NCI-H460 (cell line): ENCODE measurements around the gene CDR2. TPM values are rescaled to one million over a fixed set of nuclear protein-coding genes. Genes with fewer than 3 reads are reported as not detected.
"Not testable (repeated sequence)": the region's sequence is repeated elsewhere in the genome, so short reads cannot be mapped to it uniquely, and the experiment has no call there.

Experiments
- DNase-seq: peaks from one replicate; pipeline ENCODE4 v3.0.0-alpha.2; 2016; ENCODE audit warnings: low read depth; ENCODE audit errors: extremely low read depth
- polyA plus RNA-seq: library from polyadenylated mRNA; depleted of rRNA; stranded (reverse); fragments of >200 nt; gene quantifications from 2 replicates; pipeline ENCODE4 v1.2.3, GENCODE V29; 2014; cell fraction: nucleus; rRNA removed
- total RNA-seq: library from RNA; depleted of rRNA; stranded (reverse); fragments of >200 nt; shearing (Covaris generic); gene quantifications from 2 replicates; pipeline ENCODE4 v1.2.3, GENCODE V29; 2014; rRNA removed

The CDR2 gene
- 21.2 and 23.5 TPM in 2 replicates for total RNA-seq
- 16.1 and 18.0 TPM in 2 replicates for polyA plus RNA-seq

- peak; percentile 97 for DNase-seq
Measured at GRCh38 chr16:22374311-22375116, at the start of gene CDR2. Gene CDR2, minus strand, starts transcription at chr16:22374619. Its CDS starts 310 bp downstream, at chr16:22374309.

- DNase-seq = no peak
Measured at GRCh38 chr16:22423716-22424115, 49.3 kb upstream of the CDR2 start.

DNA sequence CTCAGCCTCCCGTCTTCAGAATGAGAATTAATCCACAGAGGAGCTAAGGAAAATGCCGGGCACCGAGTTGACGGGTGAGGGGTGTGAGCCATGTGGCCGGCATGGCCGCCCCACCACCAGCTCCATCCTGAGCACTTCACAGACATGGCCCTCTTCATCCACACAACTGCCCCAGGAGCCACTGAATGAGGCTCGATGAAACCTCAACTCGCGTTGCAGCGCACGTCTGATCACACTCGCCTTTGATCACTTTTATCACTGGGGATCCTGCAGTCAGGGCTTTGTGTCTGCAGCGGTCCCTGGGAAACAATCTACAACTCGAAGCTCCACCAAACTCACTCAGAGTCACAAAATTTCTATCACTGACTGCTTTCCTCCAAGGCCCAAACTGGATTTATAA lies 46.7 kb upstream of the CDR2 start:
- DNase-seq = no peak

GRCh38 chr16:22420606-22421135 lies 46.3 kb upstream of the CDR2 start:
- DNase-seq = no peak

DNA sequence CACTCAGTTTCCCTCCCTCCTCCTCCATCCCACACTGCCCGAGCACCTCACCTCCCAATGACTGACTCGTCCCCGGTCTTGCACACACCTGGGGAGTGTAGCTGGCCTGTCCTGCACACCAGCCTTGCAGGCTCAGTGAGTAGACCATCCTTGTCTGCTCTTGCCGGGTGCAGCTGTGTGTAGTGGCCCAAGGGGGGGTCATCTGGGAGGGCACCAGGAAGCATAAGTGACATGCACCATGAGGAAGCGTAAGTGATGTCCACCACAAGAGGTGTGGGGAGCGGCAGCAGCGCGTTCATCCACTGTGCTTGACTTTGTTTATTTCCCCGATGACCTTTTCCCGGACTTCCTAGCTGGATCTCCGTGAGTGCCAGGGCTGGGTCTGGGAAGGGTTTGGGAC lies 45.5 kb upstream of the CDR2 start:
- DNase-seq = no peak

GRCh38 chr16:22418826-22419225 lies 44.4 kb upstream of the CDR2 start:
- no peak for DNase-seq

DNA sequence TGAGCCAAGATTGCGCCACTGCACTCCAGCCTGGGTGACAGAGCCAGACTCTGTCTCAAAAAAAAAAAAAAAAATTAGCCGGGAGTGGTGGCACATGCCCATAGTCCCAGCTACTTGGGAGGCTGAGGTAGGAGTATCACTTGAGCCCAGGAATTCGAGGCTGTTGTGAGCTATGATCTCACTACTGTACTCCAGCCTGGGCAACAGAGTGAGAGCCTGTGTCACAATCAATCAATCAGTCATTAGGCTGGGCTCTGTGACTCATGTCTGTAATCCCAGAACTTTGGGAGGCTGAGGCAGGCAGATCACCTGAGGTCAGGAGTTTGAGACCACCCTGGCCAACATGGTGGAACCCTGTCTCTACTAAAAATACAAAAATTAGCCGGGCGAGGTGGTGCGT lies 43.4 kb upstream of the CDR2 start:
- DNase-seq = not testable (repeated sequence)

GRCh38 chr16:22417019-22417418 lies 42.6 kb upstream of the CDR2 start:
- DNase-seq = no peak

GRCh38 chr16:22413819-22414218 lies 39.4 kb upstream of the CDR2 start:
- no peak for DNase-seq

- DNase-seq = no peak
Measured at GRCh38 chr16:22407486-22407885, 33.1 kb upstream of the CDR2 start.

GRCh38 chr16:22402191-22402590 lies 27.8 kb upstream of the CDR2 start:
- DNase-seq = no peak

GRCh38 chr16:22400900-22401299 lies 26.5 kb upstream of the CDR2 start:
- DNase-seq = no peak

- DNase-seq = no peak
Measured at GRCh38 chr16:22397931-22398330, 23.5 kb upstream of the CDR2 start.

GRCh38 chr16:22397464-22397863 lies 23.0 kb upstream of the CDR2 start:
- DNase-seq = no peak

GRCh38 chr16:22395960-22396359 lies 21.5 kb upstream of the CDR2 start:
- DNase-seq = no peak

DNA sequence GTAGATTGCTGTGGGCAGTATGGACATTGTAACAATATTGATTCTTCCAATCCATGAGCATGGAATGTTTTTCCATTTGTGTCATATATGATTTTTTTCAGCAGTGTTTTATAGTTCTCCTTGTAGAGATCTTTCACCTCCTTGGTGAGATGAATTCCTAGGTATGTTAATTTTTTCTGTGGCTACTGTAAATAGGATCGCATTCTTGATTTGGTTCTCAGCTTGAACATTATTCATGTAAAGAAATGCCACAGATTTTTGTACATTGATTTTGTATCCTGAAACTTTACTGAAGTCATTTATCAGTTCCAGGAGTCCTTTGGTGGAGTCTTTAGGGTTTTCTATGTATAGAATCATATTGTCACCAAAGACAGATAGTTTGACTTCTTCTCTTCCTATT lies 19.7 kb upstream of the CDR2 start:
- DNase-seq = no peak

DNA sequence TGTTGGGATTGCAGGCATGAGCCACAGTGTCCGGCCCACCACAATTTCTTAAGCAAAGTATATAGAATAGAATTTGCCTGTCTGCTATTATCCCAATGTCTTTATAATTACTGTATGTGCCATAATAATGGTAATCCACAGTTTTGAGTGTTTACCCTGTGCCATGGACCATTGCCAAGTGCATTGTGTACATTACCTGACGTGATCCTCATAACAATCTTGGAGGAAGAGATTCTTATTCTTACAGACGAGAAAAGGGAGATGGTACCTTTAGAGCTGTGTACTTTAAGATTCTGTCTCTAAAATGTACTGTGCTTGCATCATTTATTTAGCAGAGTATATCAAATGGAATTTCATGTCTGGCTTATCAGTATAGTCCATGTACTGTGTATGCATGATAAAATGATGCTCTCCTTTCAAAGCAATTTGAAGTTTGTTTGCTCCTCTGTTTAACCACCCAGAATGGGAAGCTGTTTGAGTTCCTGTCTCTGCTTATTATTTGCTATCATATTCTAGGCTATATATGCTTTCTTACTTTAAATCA lies 13.8 kb upstream of the CDR2 start:
- no peak for DNase-seq

DNA sequence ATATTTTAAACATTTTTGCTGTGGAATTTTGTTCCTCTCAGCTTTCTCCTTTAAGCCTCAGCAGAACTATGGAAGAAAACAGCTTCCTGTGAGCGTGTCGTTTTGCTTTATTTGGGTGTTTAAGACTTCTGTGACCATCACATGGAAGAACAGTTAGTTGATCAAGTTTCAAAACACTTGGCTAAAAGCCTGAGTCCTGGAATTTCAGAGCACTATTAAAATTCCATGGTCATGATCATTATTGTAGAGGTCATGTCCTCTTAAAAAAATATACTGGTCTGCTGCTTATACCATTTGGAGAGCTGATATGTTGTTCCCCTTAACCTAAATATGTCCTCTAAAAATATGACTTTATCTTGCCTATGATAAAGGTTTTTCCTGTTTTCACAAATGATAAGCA lies 12.6 kb upstream of the CDR2 start:
- no peak for DNase-seq

DNA sequence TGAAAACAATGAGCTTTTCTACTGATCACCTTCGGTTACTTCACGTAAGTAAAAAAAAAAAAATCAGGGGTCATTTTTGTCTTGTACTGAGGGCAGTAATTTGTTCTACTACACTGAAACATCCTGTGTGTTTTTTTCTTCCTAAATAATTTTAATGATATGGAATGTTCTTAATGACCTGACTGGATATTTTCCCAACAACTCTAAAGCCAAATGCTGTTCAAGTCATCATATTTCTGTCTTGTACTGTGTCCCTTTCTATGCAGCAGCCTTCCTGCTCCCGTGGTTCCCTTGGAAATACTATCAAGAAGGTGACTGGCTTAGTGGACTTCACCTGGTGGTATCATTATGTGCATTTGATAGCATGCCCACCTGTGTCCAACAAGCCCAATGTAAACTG lies 10.8 kb upstream of the CDR2 start:
- no peak for DNase-seq

DNA sequence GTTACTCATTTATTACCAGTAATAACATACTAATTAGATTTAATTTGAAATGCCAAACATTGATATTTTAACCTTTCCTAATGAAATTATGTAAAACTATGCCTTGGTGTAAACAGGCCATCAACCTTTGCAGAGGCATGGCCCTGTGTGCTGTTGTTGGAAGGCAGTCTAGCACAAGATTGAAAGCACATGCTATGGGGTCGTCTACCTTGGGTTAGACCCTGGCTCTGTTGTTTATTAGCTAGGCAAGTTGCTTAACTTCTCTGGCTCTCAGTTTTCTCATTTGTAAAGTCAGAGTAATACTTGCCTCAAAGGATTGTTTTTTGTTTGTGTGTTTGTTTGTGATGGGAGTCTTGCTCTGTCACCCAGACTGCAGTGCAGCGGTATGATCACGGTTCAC lies 9.4 kb upstream of the CDR2 start:
- no peak for DNase-seq

DNA sequence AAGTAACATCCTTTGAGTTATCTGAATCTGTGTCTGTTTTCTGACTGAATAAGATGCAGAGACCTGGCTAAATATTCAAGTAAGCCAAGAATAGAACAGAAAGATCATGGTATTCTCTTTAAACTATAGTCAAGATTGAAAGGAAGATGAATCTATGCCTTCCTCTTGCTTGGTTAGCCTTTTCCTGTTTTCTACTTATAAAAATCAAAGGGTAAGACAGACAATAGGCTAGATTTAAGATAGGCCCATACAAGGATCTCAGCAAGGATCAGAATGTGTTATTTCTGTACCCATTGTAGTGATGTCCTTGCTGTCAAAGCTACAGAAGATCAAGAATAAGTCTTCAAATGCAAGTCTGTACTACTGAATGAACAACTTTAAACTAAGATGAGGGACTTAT lies 7.0 kb upstream of the CDR2 start:
- no peak for DNase-seq

DNA sequence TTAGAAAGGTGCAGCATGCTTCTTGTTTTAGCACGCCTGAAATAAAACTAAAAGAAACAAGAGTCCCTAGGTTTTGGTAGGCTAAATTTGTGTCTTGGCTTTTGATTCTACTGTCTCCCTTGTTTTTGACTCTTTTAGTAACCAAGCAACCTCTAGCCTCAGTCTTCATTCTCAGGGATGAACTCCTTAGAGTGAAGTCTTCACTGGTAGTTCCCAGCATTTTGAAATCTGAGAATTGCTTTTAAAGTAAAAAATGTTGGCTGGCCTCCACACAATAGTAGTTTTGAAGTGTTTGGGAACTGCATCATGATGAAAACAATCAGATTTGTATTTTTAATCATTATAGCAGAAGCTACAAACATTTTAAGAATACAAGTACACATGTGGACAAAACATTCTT lies 6.1 kb upstream of the CDR2 start:
- DNase-seq = no peak
